CD4-positive, alpha-beta T cell treated with Interleukin-6 for 4 hours (primary cell): Measurements from ENCODE around the gene COL28A1.
"Not testable (repeated sequence)": the region's sequence is repeated elsewhere in the genome, so short reads cannot be mapped to it uniquely, and the experiment has no call there.

Experiments used
- DNase-seq: peaks from one replicate; pipeline ENCODE4 v3.0.0-alpha.2; 2020; ENCODE audit warnings: mixed read lengths

Gene COL28A1

GRCh38 chr7:7516156-7516555 is 19.5 kb downstream of the COL28A1 start:
- no peak for DNase-seq

- no peak for DNase-seq
These were observed 22.6 kb downstream of the COL28A1 start for GRCh38 chr7:7512861-7513597.

GRCh38 chr7:7510794-7511193 is 24.9 kb downstream of the COL28A1 start:
- DNase-seq = no peak

GRCh38 chr7:7505915-7506314 is 29.8 kb downstream of the COL28A1 start:
- DNase-seq = no peak

GRCh38 chr7:7504910-7505704 is 30.6 kb downstream of the COL28A1 start:
- no peak for DNase-seq

- DNase-seq = no peak
These were observed 35.8 kb downstream of the COL28A1 start for GRCh38 chr7:7499892-7500291.

- DNase-seq = no peak
These were observed 36.8 kb downstream of the COL28A1 start for GRCh38 chr7:7498856-7499255.

- no peak for DNase-seq
These were observed 39.4 kb downstream of the COL28A1 start for GRCh38 chr7:7496311-7496710.

GRCh38 chr7:7495171-7495570 is 40.5 kb downstream of the COL28A1 start:
- no peak for DNase-seq

- DNase-seq = no peak
These were observed 44.6 kb downstream of the COL28A1 start for GRCh38 chr7:7491044-7491443.

- DNase-seq = no peak
These were observed 45.7 kb downstream of the COL28A1 start for GRCh38 chr7:7490003-7490402.

- DNase-seq = no peak
These were observed 46.1 kb downstream of the COL28A1 start for GRCh38 chr7:7489546-7489945.

GRCh38 chr7:7486362-7486761 is 49.3 kb downstream of the COL28A1 start:
- no peak for DNase-seq

- no peak for DNase-seq
These were observed 51.6 kb downstream of the COL28A1 start for GRCh38 chr7:7484072-7484471.

GRCh38 chr7:7481802-7482201 is 53.9 kb downstream of the COL28A1 start:
- DNase-seq = no peak

- DNase-seq = no peak
These were observed 56.3 kb downstream of the COL28A1 start for GRCh38 chr7:7479275-7479805.

GRCh38 chr7:7478569-7478968 is 57.1 kb downstream of the COL28A1 start:
- no peak for DNase-seq

GRCh38 chr7:7477641-7478040 is 58.0 kb downstream of the COL28A1 start:
- not testable (repeated sequence) for DNase-seq

GRCh38 chr7:7476381-7476780 is 59.3 kb downstream of the COL28A1 start:
- no peak for DNase-seq

- DNase-seq = no peak
These were observed 60.1 kb downstream of the COL28A1 start for GRCh38 chr7:7475601-7476000.

- DNase-seq = no peak
These were observed 61.2 kb downstream of the COL28A1 start for GRCh38 chr7:7474436-7474835.

- DNase-seq = not testable (repeated sequence)
These were observed 70.5 kb downstream of the COL28A1 start for GRCh38 chr7:7464991-7465765.

GRCh38 chr7:7454000-7454399 is 81.7 kb downstream of the COL28A1 start:
- DNase-seq = no peak
